ENCODE data around the gene SCFD2.
A peak's percentile ranks its signal among the peaks of the same experiment; 100 is the strongest.

DNA sequence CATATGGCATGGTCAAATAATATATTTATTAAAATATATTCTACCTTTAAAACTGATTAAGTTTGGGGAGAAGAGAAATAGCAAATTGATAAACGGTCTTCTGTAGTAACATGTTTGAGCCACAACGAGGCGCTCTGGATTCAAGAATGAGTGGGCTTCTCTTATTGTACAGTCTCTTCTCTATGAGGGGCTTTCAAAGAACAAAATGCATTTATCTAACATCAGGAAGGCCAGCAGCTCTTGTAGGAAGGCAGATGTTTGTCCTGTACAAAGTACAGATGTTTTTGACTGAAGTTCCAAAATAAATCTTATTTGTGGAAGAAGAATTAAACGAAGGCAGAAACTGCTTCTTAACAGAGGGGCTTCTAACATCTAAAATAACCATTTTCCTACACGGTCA lies 350.2 kb downstream of the SCFD2 start:
- TF ChIP-seq, protein P1, sequence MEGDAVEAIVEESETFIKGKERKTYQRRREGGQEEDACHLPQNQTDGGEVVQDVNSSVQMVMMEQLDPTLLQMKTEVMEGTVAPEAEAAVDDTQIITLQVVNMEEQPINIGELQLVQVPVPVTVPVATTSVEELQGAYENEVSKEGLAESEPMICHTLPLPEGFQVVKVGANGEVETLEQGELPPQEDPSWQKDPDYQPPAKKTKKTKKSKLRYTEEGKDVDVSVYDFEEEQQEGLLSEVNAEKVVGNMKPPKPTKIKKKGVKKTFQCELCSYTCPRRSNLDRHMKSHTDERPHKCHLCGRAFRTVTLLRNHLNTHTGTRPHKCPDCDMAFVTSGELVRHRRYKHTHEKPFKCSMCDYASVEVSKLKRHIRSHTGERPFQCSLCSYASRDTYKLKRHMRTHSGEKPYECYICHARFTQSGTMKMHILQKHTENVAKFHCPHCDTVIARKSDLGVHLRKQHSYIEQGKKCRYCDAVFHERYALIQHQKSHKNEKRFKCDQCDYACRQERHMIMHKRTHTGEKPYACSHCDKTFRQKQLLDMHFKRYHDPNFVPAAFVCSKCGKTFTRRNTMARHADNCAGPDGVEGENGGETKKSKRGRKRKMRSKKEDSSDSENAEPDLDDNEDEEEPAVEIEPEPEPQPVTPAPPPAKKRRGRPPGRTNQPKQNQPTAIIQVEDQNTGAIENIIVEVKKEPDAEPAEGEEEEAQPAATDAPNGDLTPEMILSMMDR (conservative IDR thresholded peaks at IDR 0.05; ENCODE audit: low read depth, low read length) = peak; percentile 83
- no peak for TF ChIP-seq EZH2 (IDR thresholded peaks at IDR 0.05; ENCODE audit: low read length, unreplicated experiment)
- no peak for TF ChIP-seq EZH2phosphoT487 (IDR thresholded peaks at IDR 0.05; ENCODE audit: borderline replicate concordance, low read length)

Data from PC-3 (cell line).